Mesangial cell (primary cell): ENCODE data around the gene ERN1. TPM values are rescaled to one million over a fixed set of nuclear protein-coding genes. Genes with fewer than 3 reads are reported as not detected.

Experiments used
- total RNA-seq: library from RNA; depleted of rRNA; stranded (reverse); fragments of >200 nt; gene quantifications from 2 replicates; pipeline ENCODE4 v1.2.3, GENCODE V29; 2015

The ERN1 gene
- total RNA-seq = 3.9 and 7.4 TPM in 2 replicates

GRCh38 chr17:64129765-64130558 lies at the start of gene ERN1:
ERN1 (minus strand) TSS chr17:64130144; CDS start chr17:64130029, 115 bp downstream.

GRCh38 chr17:64020056-64020766 lies 109.7 kb downstream of the ERN1 start, which contains the start of gene ICAM2:
ICAM2 (minus strand) TSS chr17:64020633; CDS start chr17:64006691, 13,942 bp downstream.

GRCh38 chr17:63998050-63998720 lies 131.8 kb downstream of the ERN1 start, which contains the start of gene PRR29:
PRR29 (plus strand) TSS chr17:63998351; CDS start chr17:63998365, 14 bp downstream.

Other genes with a start within 250 kb of the ERN1 start
- gene GH2, start 248.2 kb downstream of the ERN1 start, total RNA-seq = not detected in 2 replicates
- not detected in 2 replicates for gene CSH1, start 233.6 kb downstream of the ERN1 start, total RNA-seq
- gene CSHL1, start 218.9 kb downstream of the ERN1 start, total RNA-seq = not detected in 2 replicates
- not detected in 2 replicates for gene GH1, start 211.3 kb downstream of the ERN1 start, total RNA-seq
- gene CD79B, start 197.8 kb downstream of the ERN1 start, total RNA-seq = 0.76 TPM in 1 of 2 replicates, not detected in the other
- under 0.01 TPM in 2 replicates for gene SCN4A, start 157.2 kb downstream of the ERN1 start, total RNA-seq
- gene PRR29, start 131.8 kb downstream of the ERN1 start, total RNA-seq = 0.38 and 0.49 TPM in 2 replicates
- 2.3 and 6.8 TPM in 2 replicates for gene ICAM2, start 109.5 kb downstream of the ERN1 start, total RNA-seq
- 10.3 and 12.8 TPM in 2 replicates for gene TEX2, start 133.1 kb upstream of the ERN1 start, total RNA-seq